ENCODE data around the gene KCTD12. TPM values are rescaled to one million over a fixed set of nuclear protein-coding genes. Genes with fewer than 3 reads are reported as not detected.
A peak's percentile ranks its signal among the peaks of the same experiment; 100 is the strongest.
"Not testable (repeated sequence)": the region's sequence is repeated elsewhere in the genome, so short reads cannot be mapped to it uniquely, and the experiment has no call there.

KCTD12 gene
- 10 to 100 TPM; 12.8 to 14.0 TPM for total RNA-seq
- under 1 TPM; 0.29 to 0.58 (median 0.43) TPM for polyA plus RNA-seq
- total RNA-seq, result 13.3 to 39.0 (median 32.9) reads per million in 6 experiments

GRCh38 chr13:76886292-76887075, at the start of gene KCTD12:
TSS of gene KCTD12 (minus strand) at chr13:76886405. CDS start at chr13:76886148, 257 bp downstream.
- DNase-seq, result peak; percentile 65 to 94 (median 82)
- Mint-ChIP-seq H3K27ac (peak within 1 kb of the TSS; percentile 65 to 92 (median 87)), H3K27me3 (peaks cover 0 to 11% (median 0%) of the 10 kb centered on the region in 5 donors), H3K4me1 (peaks cover 12 to 42% (median 33%) of the 10 kb centered on the region in 4 donors), H3K4me3 (peak within 1 kb of the TSS; percentile 85 to 93 (median 91)), H3K9me3 (no peaks in the 10 kb centered on the region), H3K36me3 (no peaks in the 10 kb centered on the region)
- ATAC-seq, result peak; percentile 78 to 80
- POLR2A ChIA-PET, result interaction anchor here (0.5 to 3.0 kb wide), 17 partner anchors 8 to 1559 kb away, joined by 3 to 18 read pairs (median 6); partner anchors contain the start of genes CLN5, FBXL3 and SLAIN1

GRCh38 chr13:76934671-76935070, 48.5 kb upstream of the KCTD12 start:
- no peak overlapping the region for H3K27ac Mint-ChIP-seq
- peaks cover 0 to 14% (median 5%) of the 10 kb centered on the region in 9 donors for H3K9me3 Mint-ChIP-seq
- POLR2A ChIA-PET, result no interaction called here
- DNase-seq (no peak), ATAC-seq (no peak)
- H3K27me3 Mint-ChIP-seq, result peaks cover 0 to 5% (median 0%) of the 10 kb centered on the region in 5 donors
- H3K4me1 Mint-ChIP-seq, result peaks cover 0 to 3% (median 0%) of the 10 kb centered on the region in 4 donors
- H3K36me3 Mint-ChIP-seq, result peaks cover 0 to 14% (median 5%) of the 10 kb centered on the region in 3 donors
- H3K4me3 Mint-ChIP-seq, result no peak overlapping the region

GRCh38 chr13:76932076-76932475, 45.9 kb upstream of the KCTD12 start:
- no peak overlapping the region for H3K4me3 Mint-ChIP-seq
- no peak overlapping the region for H3K27ac Mint-ChIP-seq
- DNase-seq, result no peak
- peaks cover 0 to 6% (median 3%) of the 10 kb centered on the region in 4 donors for H3K4me1 Mint-ChIP-seq
- H3K36me3 Mint-ChIP-seq, result peaks cover 0 to 14% (median 5%) of the 10 kb centered on the region in 3 donors
- peaks cover 0 to 8% (median 0%) of the 10 kb centered on the region in 5 donors for H3K27me3 Mint-ChIP-seq
- POLR2A ChIA-PET, result no interaction called here
- H3K9me3 Mint-ChIP-seq, result peaks cover 0 to 14% (median 5%) of the 10 kb centered on the region in 9 donors
- no peak for ATAC-seq

GRCh38 chr13:76929851-76930374, 43.7 kb upstream of the KCTD12 start:
- Mint-ChIP-seq H3K36me3 (peaks cover 0 to 14% (median 5%) of the 10 kb centered on the region in 3 donors), H3K4me3 (no peak overlapping the region), H3K27ac (no peak overlapping the region), H3K4me1 (peaks cover 0 to 6% (median 3%) of the 10 kb centered on the region in 4 donors), H3K27me3 (peaks cover 0 to 8% (median 0%) of the 10 kb centered on the region in 5 donors), H3K9me3 (peaks cover 0 to 14% (median 3%) of the 10 kb centered on the region in 9 donors)
- POLR2A ChIA-PET, result no interaction called here
- no peak for DNase-seq
- ATAC-seq, result no peak

GRCh38 chr13:76929320-76929719, 43.1 kb upstream of the KCTD12 start:
- Mint-ChIP-seq H3K4me1 (peaks cover 0 to 6% (median 3%) of the 10 kb centered on the region in 4 donors), H3K9me3 (peaks cover 0 to 14% (median 3%) of the 10 kb centered on the region in 9 donors), H3K27ac (no peak overlapping the region), H3K36me3 (peaks cover 0 to 14% (median 5%) of the 10 kb centered on the region in 3 donors), H3K4me3 (no peak overlapping the region), H3K27me3 (peaks cover 0 to 8% (median 0%) of the 10 kb centered on the region in 5 donors)
- POLR2A ChIA-PET, result no interaction called here
- DNase-seq (no peak), ATAC-seq (no peak)

GRCh38 chr13:76928456-76928855, 42.3 kb upstream of the KCTD12 start:
- POLR2A ChIA-PET, result no interaction called here
- ATAC-seq (no peak), DNase-seq (no peak)
- Mint-ChIP-seq H3K4me3 (no peak overlapping the region), H3K27ac (no peak overlapping the region), H3K27me3 (peaks cover 0 to 8% (median 0%) of the 10 kb centered on the region in 5 donors), H3K9me3 (peaks cover 0 to 14% (median 3%) of the 10 kb centered on the region in 9 donors), H3K4me1 (peaks cover 0 to 6% (median 3%) of the 10 kb centered on the region in 4 donors), H3K36me3 (peaks cover 0 to 14% (median 5%) of the 10 kb centered on the region in 3 donors)

GRCh38 chr13:76927955-76928354, 41.8 kb upstream of the KCTD12 start:
- peaks cover 0 to 6% (median 3%) of the 10 kb centered on the region in 4 donors for H3K4me1 Mint-ChIP-seq
- H3K27me3 Mint-ChIP-seq, result peaks cover 0 to 8% (median 0%) of the 10 kb centered on the region in 5 donors
- DNase-seq (no peak), ATAC-seq (no peak)
- peaks cover 0 to 14% (median 3%) of the 10 kb centered on the region in 9 donors for H3K9me3 Mint-ChIP-seq
- H3K36me3 Mint-ChIP-seq, result peaks cover 0 to 14% (median 5%) of the 10 kb centered on the region in 3 donors
- peak overlapping the region in 2 of 10 donors; percentile 48 to 70 for H3K27ac Mint-ChIP-seq
- POLR2A ChIA-PET, result no interaction called here
- H3K4me3 Mint-ChIP-seq, result no peak overlapping the region

- POLR2A ChIA-PET, result no interaction called here
- H3K27ac Mint-ChIP-seq, result no peak overlapping the region
- no peak for ATAC-seq
- H3K4me1 Mint-ChIP-seq, result peaks cover 0 to 6% (median 3%) of the 10 kb centered on the region in 4 donors
- no peak overlapping the region for H3K4me3 Mint-ChIP-seq
- no peak for DNase-seq
- no peaks in the 10 kb centered on the region for H3K36me3 Mint-ChIP-seq
- H3K9me3 Mint-ChIP-seq, result peaks cover 0 to 4% (median 0%) of the 10 kb centered on the region in 9 donors
- peaks cover 0 to 8% (median 4%) of the 10 kb centered on the region in 5 donors for H3K27me3 Mint-ChIP-seq
Observed at GRCh38 chr13:76925115-76925514, 38.9 kb upstream of the KCTD12 start.

GRCh38 chr13:76921516-76921915, 35.3 kb upstream of the KCTD12 start:
- no peaks in the 10 kb centered on the region for H3K36me3 Mint-ChIP-seq
- H3K4me3 Mint-ChIP-seq, result no peak overlapping the region
- H3K27ac Mint-ChIP-seq, result no peak overlapping the region
- ATAC-seq (no peak), DNase-seq (no peak)
- peaks cover 0 to 6% (median 0%) of the 10 kb centered on the region in 9 donors for H3K9me3 Mint-ChIP-seq
- POLR2A ChIA-PET, result no interaction called here
- H3K27me3 Mint-ChIP-seq, result peaks cover 3 to 21% (median 17%) of the 10 kb centered on the region in 5 donors
- H3K4me1 Mint-ChIP-seq, result no peaks in the 10 kb centered on the region

- POLR2A ChIA-PET, ATAC-seq, H3K4me1 Mint-ChIP-seq, H3K4me3 Mint-ChIP-seq, H3K36me3 Mint-ChIP-seq, H3K27ac Mint-ChIP-seq, H3K9me3 Mint-ChIP-seq, DNase-seq: not testable (repeated sequence)
- peaks cover 5 to 24% (median 21%) of the 10 kb centered on the region in 5 donors for H3K27me3 Mint-ChIP-seq
Observed at GRCh38 chr13:76917755-76918481, 31.7 kb upstream of the KCTD12 start.

- POLR2A ChIA-PET, result no interaction called here
- Mint-ChIP-seq H3K9me3 (peaks cover 0 to 6% (median 0%) of the 10 kb centered on the region in 9 donors), H3K4me3 (no peak overlapping the region), H3K36me3 (no peaks in the 10 kb centered on the region), H3K27ac (no peak overlapping the region), H3K27me3 (peaks cover 5 to 24% (median 21%) of the 10 kb centered on the region in 5 donors), H3K4me1 (no peaks in the 10 kb centered on the region)
- ATAC-seq (no peak), DNase-seq (no peak)
Observed at GRCh38 chr13:76917095-76917494, 30.9 kb upstream of the KCTD12 start.

- Mint-ChIP-seq H3K4me3 (no peak overlapping the region), H3K4me1 (no peaks in the 10 kb centered on the region), H3K36me3 (no peaks in the 10 kb centered on the region), H3K27me3 (peaks cover 2 to 16% (median 11%) of the 10 kb centered on the region in 5 donors), H3K27ac (no peak overlapping the region), H3K9me3 (peaks cover 0 to 2% (median 0%) of the 10 kb centered on the region in 9 donors)
- no peak for DNase-seq
- POLR2A ChIA-PET, result interaction anchor here (0.6 kb wide), 1 partner anchor 13 kb away, joined by 3 read pairs; no protein-coding TSS in a partner anchor
- ATAC-seq, result no peak
Observed at GRCh38 chr13:76913898-76914297, 27.7 kb upstream of the KCTD12 start.

All from naive thymus-derived CD8-positive, alpha-beta T cell (primary cell).